Calu3 (cell line): ENCODE measurements around the gene DSCAML1. TPM values are rescaled to one million over a fixed set of nuclear protein-coding genes. Genes with fewer than 3 reads are reported as not detected.

ENCODE experiments used
- BruUV-seq: library from RNA; stranded (reverse); fragments of 400-500 nt; replicated peaks from 2 replicates; lab custom pipeline; 2021; lab: Mats Ljungman, UMichigan
- CTCF ChIA-PET: fragments of 300-600 bp; sonication (Branson Sonifier 250); formaldehyde crosslinking; loops from one replicate; lab custom pipeline; 2022; ENCODE audit warnings: antibody characterized with exemption; lab: Charles Lee
- DNase-seq: peaks from one replicate; pipeline ENCODE4 v3.0.0; 2022
- H3K27ac Mint-ChIP-seq: one replicate; pipeline ENCODE4 v1.8.0; 2022; ENCODE audit warnings: mixed read lengths; ENCODE audit not compliant: unreplicated experiment
- H3K27me3 Mint-ChIP-seq: one replicate; pipeline ENCODE4 v1.8.0; 2022; ENCODE audit warnings: mixed read lengths; ENCODE audit not compliant: unreplicated experiment
- H3K36me3 Mint-ChIP-seq: one replicate; pipeline ENCODE4 v1.8.0; 2022; ENCODE audit warnings: mild to moderate bottlenecking, moderate library complexity, mixed read lengths; ENCODE audit not compliant: insufficient read depth, unreplicated experiment
- H3K4me1 Mint-ChIP-seq: one replicate; pipeline ENCODE4 v1.8.0; 2022; ENCODE audit warnings: mild to moderate bottlenecking, low read depth, mixed read lengths; ENCODE audit not compliant: unreplicated experiment
- H3K4me3 Mint-ChIP-seq: one replicate; pipeline ENCODE4 v1.8.0; 2022; ENCODE audit warnings: mild to moderate bottlenecking, low read depth, moderate library complexity, mixed read lengths; ENCODE audit not compliant: unreplicated experiment
- H3K9me3 Mint-ChIP-seq: one replicate; pipeline ENCODE4 v1.8.0; 2022; ENCODE audit warnings: low read depth, mixed read lengths; ENCODE audit not compliant: unreplicated experiment
- CTCF ChIP-seq: fragments of 200-600 bp; IDR thresholded peaks from one replicate; pipeline ENCODE4 v1.8.0; 2022; ENCODE audit warnings: antibody characterized with exemption; ENCODE audit not compliant: unreplicated experiment
- intact Hi-C: fragments of 100-400 bp; cut with micrococcal nuclease; formaldehyde crosslinking; loops from one replicate; pipeline ENCODE4 v1.10.0; 2022; ENCODE audit not compliant: unreplicated experiment
- total RNA-seq: library from RNA; stranded (reverse); gene quantifications from 2 replicates; pipeline ENCODE4 v1.2.3, GENCODE V29; 2022

DSCAML1 gene
- total RNA-seq, 1 experiment from 2014 or later, result 0.07 TPM

- intact Hi-C loops, result no loop called here
- no peaks in the 10 kb centered on the region for H3K9me3 Mint-ChIP-seq
- H3K4me3 Mint-ChIP-seq, result no peak overlapping the region
- peaks cover 37% of the 10 kb centered on the region for H3K27me3 Mint-ChIP-seq
- no peak for TF ChIP-seq CTCF
- no peak for DNase-seq
- H3K27ac Mint-ChIP-seq, result no peak overlapping the region
- CTCF ChIA-PET, result no interaction called here
- BruUV-seq, result no TSS peak
- H3K36me3 Mint-ChIP-seq, result no peaks in the 10 kb centered on the region
- H3K4me1 Mint-ChIP-seq, result no peaks in the 10 kb centered on the region
Measured at GRCh38 chr11:117633186-117633754, 163.7 kb downstream of the DSCAML1 start.

- Mint-ChIP-seq H3K27me3 (peaks cover 47% of the 10 kb centered on the region), H3K4me3 (no peak overlapping the region), H3K9me3 (no peaks in the 10 kb centered on the region), H3K36me3 (no peaks in the 10 kb centered on the region), H3K4me1 (no peaks in the 10 kb centered on the region), H3K27ac (no peak overlapping the region)
- no peak for TF ChIP-seq CTCF
- CTCF ChIA-PET, result no interaction called here
- DNase-seq, result no peak
- intact Hi-C loops, result no loop called here
- no TSS peak for BruUV-seq
Measured at GRCh38 chr11:117632306-117632705, 164.7 kb downstream of the DSCAML1 start.

- CTCF ChIA-PET, result no interaction called here
- Mint-ChIP-seq H3K4me3 (no peak overlapping the region), H3K4me1 (no peaks in the 10 kb centered on the region), H3K27ac (no peak overlapping the region), H3K9me3 (no peaks in the 10 kb centered on the region), H3K36me3 (no peaks in the 10 kb centered on the region), H3K27me3 (peaks cover 55% of the 10 kb centered on the region)
- no peak for DNase-seq
- intact Hi-C loops, result no loop called here
- no peak for TF ChIP-seq CTCF
- BruUV-seq, result no TSS peak
Measured at GRCh38 chr11:117631336-117632140, 165.5 kb downstream of the DSCAML1 start.

GRCh38 chr11:117629891-117630538 lies 167.0 kb downstream of the DSCAML1 start:
- BruUV-seq, result no TSS peak
- no peaks in the 10 kb centered on the region for H3K9me3 Mint-ChIP-seq
- no peak for TF ChIP-seq CTCF
- CTCF ChIA-PET, result interaction anchor here (0.7 kb wide), 2 partner anchors 65 to 212 kb away, joined by 4 to 15 read pairs; no protein-coding TSS in a partner anchor
- H3K27ac Mint-ChIP-seq, result no peak overlapping the region
- no peaks in the 10 kb centered on the region for H3K36me3 Mint-ChIP-seq
- H3K4me3 Mint-ChIP-seq, result no peak overlapping the region
- no peak for DNase-seq
- H3K27me3 Mint-ChIP-seq, result peaks cover 47% of the 10 kb centered on the region
- intact Hi-C loops, result no loop called here
- no peaks in the 10 kb centered on the region for H3K4me1 Mint-ChIP-seq
